Kidney tubule cell (primary cell): ENCODE data around the gene SCT.

ENCODE experiments used
- DNase-seq: peaks from one replicate; pipeline ENCODE4 v3.0.0-alpha.2; 2018; ENCODE audit warnings: low spot score

Gene SCT

GRCh38 chr11:584287-584686, 42.7 kb downstream of the SCT start:
- no peak for DNase-seq

GRCh38 chr11:581752-582151, 45.2 kb downstream of the SCT start:
- DNase-seq: no peak

DNA sequence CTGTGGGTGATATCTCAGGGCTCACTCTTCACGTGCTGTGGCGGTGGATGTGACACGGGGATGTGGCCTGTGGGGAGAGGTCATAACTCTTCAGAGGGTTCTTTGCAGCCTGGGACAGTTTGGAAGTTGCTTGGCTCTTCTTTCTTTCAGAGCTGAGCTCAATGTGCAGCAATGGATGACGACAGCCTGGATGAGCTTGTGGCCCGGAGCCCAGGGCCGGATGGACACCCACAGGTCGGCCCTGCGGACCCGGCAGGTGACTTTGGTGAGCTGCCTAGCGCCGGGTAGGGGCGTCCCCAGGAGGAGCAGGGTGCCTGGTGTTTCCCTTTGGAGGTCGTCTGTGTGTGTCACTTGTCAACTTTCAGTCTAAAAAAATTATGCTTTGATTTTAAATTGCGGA, 45.6 kb downstream of the SCT start:
- no peak for DNase-seq

DNA sequence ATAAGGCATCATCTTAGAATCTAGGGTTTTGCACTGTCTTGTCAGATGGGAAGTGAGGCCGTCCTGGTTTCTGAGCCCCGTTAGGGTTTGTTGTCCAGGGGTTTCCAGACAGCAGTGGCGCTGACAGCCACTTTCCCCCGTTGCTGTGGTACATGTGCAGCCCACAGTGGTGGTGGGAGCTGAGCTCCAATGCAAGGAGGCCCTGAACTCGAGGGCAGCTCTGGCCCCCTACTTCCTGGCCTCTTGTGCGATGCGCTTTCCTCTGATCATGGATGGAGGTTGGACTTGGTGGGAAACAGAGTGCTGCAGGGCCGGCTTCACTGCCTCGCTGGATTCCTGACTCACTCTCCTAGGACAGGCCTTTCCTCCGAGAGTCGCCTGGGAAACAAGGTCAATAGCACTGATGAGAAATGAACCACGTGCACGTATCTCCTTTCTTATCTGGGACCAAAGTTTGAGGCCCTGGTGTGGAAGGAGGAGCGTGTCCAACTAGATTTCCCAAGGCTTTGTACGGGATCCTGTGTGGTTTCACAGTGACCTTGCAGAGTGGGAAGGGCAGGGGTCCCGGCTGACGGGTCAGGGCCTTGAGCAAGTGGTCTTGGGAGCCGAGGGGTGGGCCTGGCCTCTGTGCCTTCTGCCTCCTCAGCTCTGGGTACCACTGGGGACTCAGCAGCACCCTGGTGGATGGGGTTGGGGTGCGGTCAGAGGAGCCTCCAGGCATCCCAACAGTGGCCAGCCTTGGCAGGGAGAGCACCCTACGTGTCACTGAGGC, 47.0 kb downstream of the SCT start:
- DNase-seq: peak; percentile 53

- peak; percentile 43 for DNase-seq
Measured at GRCh38 chr11:578276-579035, 48.5 kb downstream of the SCT start.

DNA sequence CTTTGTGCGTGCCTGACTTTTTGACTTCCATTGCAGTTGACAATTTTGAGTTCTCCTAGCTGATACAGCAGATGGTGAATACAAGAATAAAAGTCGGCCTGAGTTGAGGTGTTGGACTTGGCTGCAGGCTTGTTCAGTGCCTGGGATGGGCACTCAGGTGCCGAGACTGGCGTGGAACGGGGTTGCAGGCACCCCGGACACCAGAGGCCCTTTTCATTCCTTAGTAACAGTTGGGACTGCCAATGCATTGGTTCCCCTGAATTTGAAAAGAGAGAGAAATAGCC, 49.4 kb downstream of the SCT start:
- DNase-seq: no peak

- DNase-seq: peak; percentile 10
Measured at GRCh38 chr11:576811-577610, 50.0 kb downstream of the SCT start.
